Hypothalamus (tissue), 51 donors: ENCODE measurements around the gene CD83.
"Not testable (repeated sequence)": the region's sequence is repeated elsewhere in the genome, so short reads cannot be mapped to it uniquely, and the experiment has no call there.

ENCODE experiments used
- DNase-seq, 51 donors: peaks; one replicate each; lab custom pipeline; 2025; lab: John Stamatoyannopoulos, UW

CD83 gene

DNA sequence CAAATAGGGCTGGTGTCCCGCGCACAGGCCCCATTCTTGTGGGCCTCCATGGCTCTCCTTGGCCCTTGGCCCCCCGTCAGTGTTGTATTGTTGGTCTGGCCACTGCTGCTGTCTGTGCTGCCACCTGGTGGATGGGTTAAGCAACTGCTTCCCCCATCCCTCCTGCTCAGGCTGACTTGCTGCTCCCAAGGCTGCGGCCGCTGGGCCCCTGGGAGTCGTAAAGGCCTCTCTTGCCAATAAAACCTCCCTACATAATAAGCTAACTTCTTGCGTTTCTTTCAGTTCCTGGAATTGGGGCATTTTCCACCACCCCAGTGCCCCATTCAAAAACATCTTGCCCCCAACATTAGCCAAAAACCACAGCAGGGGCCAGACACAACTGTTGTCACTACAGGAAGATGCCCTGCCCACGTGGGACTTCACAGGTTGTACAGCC is 27.1 kb downstream of the CD83 start:
- peak in 37 of 51 donors; percentile 4 to 55 (median 18) for DNase-seq

DNA sequence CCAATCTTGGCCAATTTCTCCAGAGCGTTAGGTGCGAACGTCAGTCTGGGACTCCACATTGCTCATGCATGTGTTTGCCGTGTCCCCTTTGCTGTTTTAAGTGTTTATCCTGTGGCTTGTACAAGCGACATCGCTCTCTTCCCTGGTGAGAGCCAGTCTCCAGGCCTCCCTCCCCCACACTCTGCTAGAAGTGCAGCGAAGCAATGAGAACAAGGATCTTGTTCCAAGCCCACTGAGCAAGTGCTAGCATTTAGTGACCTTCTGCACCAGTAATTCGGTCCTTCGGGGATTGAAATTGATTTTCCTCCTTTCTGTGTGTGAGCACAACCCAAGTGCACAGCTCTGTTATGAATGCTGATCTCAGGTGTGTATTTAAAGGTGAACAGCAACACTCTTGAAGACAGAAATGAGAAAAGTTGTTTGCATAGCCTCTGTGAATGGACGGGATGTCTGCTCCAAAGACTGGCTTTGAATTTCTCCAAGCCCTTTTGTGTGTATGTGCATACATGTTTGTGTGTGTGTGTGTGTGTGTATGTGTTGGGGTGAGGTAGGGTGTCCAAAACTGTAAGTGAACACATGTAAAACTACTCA is 29.0 kb downstream of the CD83 start:
- DNase-seq: no peak

DNA sequence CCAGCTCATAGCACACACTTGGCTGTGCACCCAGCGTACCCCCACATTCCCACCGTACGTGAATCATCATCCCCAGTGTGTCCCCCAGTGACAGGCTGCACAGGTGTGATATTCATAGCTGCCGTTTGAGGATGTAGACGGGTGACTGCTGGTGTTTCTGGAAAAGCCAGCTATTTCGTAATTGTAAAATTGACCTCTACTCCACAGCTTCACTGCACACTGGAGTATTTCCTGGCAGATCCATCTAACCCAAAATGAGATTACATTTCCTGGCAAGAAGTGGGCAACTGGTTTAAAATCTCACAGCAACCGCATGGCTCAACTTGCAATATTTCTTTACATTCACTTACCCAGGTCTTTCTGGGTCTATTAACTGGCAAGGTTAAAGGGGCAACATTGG is 30.3 kb downstream of the CD83 start:
- no peak for DNase-seq

DNA sequence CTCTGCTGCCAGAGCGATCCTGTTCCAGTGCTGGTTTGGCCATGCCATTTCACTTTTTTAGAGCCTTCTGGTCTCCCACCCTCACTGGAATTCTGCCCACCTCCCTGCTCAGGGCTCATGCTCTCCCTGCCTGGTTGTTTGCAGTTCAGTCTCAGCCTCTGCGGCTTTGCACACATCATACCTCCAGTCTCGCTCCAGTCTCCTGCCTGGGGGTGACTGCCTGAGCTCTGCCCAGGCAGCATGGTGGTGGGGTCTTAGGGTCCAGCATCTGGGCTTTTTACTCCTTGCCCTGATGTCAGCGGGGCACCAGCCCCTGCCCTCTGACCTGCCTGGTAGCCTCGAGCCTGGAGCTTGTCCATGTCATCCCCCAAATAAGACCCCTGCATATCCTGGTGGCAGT is 30.9 kb downstream of the CD83 start:
- no peak for DNase-seq

DNA sequence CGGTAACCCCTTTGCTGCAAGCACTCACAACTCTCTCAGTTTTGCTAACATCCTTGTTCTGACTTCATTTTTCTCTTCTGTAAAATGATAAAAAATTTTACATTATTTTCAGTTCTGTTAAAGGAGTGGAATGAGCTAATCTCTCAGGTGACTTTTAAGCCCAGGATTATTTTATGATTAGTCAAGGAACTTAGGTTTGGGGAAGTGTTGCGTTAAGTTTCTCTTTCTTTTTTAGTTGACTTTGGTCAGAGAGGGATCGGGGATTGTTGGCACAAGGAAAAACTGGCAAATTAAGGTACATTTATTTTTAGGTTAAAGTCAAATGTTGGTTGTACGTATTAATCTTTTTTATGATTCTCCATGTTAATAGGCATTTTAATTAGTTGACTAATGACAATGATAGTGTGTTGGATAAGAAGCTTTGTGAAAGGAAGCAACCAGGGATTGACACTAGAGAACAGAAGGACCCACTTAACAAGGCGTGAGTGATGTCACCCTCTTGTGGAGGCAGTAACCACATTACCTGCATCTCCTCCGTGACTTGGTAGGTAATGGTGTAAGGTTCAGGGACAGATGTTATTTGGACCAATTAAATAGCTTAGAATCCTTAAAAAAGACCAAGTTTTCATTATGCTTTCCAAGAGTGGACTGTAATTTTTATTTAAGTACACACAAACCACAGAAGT is 31.6 kb downstream of the CD83 start:
- no peak for DNase-seq

DNA sequence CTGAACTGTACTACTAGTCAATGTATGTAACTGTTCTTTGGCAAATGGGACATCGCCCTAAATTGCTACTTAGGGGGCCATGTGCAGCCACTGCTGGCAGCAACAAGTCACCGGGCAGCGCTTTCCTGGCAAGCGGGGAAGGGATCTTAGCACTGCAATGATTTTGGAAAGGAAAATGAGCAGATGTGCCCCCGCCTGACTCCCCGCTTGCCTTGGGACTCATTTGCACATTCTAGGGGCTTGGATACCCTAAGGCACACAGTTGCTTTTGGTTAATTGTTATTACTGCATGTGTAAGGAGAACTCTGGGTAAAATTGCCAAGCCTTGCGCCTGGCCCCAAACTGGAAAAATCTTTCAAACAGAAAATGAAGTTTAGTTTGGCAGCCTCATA is 32.2 kb downstream of the CD83 start:
- no peak for DNase-seq

DNA sequence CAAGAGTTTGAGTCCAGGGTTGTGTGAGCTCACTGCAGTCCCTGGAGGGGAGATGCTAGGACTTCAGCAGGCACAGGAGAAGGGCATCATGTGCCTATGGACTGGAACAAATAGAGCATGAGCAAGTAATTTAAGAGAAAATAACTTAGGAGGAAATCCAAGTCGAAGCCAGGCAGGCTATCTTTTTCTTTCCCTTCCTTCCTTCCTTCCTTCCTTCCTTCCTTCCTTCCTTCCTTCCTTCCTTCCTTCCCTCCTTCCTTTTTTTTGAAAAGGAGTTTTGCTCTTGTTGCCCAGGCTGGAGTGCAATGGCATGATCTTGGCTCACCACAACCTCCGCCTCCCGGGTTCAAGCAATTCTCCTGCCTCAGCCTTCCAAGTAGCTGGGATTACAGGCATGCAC is 33.7 kb downstream of the CD83 start:
- DNase-seq: not testable (repeated sequence)

DNA sequence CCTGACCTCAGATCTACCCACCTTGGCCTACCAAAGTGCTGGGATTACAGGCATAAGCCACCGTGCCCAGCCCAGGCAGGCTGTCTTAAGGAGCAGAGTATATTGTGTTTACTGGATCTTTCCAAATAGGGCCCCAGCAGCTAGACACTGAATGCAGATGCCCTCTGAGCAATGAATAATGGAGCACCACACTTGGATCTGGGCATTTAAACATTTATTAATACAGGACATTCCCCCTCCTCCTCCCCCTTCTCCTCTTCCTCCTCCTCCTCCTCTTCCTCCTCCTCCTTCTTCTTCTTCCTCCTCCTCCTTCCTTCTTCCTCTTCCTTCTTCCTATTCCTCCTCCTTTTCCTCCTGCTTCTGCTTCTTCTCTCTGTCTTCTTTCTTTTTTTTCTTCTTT is 34.2 kb downstream of the CD83 start:
- no peak for DNase-seq

DNA sequence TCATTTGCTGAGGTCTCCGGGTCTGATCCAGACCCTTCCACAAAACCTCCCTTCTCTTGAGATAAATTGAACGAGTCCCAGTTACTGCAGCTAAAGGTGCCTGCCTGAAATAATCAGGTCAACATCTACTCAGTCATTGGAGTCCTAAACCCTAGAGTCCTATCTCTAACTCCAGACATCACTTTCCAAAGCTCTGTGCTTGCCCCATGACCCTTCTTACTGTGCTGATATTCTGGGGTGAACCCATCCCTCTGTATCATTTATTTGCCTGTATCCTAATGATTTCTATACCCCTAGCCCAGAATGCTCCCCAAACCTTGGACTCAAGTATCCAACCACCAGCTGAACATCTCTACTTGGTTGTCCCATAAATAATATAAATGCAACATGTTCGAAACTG is 35.7 kb downstream of the CD83 start:
- DNase-seq: no peak

DNA sequence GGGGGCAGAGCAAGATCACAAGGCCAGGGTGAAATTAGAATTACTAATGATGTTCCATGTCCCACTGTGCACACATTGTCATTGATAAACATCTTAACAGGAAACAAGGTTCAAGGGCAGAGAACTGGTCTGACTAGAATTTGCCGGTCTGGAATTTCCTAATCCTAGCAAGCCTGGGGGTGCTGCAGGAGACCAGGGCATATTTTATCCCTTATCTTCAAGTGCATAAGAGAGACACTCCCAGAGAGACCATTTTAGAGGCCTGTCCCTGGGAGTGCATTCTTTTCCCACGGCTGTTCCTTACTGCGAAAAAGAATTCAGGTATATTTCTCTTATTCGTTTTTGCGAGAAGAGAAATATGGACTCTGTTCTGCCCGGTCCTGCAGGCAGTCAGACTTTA is 41.5 kb downstream of the CD83 start:
- DNase-seq: no peak

DNA sequence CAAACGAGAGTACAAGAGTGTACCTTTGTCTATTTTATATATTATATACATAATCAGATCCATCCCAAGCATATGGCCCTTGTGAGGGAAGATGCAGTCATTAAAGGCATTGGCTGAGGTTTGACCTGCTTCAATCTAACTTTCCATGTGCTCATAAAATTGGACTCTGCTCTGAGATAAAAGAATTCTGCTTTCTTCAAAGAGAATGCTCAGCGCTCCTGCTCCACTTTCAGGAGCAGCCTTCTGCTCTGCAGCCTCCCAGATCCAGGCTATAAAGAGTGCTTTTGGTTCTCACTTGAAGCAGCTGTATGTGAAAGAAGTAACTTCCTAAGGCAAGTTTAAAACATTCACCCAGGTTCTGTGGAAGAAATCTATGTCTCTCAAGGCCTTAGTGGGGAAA is 45.3 kb downstream of the CD83 start:
- DNase-seq: no peak

DNA sequence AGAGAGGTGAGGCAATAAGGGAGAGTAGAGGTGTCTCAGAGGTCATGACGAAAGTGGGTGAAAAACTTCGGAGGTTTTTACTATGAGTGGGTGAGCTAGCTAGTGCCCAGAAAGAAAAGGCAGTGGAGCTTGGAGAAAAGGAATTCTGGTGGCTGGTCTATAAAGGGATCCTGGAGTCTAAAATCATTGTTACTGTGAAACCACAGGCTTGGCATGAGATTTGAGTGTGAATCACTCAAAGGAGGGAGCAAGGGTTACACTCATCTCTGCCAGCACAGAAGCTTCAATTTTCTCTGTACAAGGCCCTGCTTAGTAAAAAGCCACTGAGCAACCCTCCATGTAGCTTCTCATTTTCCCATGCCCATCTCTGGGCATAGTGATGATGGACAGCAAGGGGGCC is 47.5 kb downstream of the CD83 start:
- no peak for DNase-seq

DNA sequence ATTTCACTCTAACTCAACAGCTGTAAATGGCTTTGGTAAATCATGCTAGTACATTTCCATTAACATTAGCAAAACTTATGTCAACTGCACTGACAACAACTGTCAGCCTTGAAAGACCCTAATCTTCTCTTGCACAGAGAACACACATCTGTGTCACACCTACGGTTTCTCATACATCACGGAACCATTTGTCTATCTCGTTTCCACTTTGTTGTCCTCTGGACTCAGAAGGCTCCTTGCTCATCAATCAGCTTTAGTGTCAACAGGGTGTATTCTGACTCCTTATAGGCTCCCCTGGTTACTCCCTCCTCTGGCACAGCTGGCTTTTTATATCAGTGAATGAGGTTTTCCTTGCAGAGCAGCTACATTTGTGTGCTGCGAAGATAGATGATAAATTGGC is 49.3 kb downstream of the CD83 start:
- DNase-seq: no peak

DNA sequence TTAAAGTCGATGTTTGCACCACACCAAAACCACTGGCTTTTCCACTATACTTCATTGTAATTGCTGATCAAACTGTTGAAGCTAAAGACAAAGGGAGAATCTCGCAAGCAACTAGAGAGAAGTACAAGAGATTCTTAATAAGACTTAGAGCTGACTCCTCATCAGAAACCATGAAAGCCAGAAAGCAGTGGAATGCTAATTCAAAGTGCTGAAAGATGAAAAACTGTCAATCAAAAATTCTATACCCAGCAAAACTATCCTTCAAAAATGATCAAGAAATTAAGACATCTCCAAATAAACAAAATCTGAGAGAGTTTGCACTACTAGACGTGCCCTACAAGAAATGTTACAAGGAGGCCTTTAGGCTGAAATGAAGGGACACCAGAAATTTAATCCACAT is 52.6 kb downstream of the CD83 start:
- no peak for DNase-seq

DNA sequence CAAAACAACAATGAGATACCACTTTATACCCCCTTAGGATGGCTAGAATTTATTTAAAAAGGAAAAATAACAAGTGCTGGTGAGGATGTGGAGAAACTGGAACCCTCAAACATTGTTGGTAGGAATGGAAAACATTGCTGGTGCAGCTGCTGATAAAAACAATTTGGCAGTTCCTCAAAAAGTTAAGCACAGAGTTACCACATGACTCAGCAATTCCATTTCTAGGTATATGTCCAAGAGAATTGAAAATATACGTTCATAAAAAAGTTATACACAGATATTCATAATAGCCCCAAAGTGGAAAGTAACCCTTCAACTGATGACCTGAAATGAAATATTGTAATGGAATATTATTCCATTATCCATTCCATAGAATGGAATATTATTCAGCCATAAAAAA is 55.0 kb downstream of the CD83 start:
- no peak for DNase-seq

DNA sequence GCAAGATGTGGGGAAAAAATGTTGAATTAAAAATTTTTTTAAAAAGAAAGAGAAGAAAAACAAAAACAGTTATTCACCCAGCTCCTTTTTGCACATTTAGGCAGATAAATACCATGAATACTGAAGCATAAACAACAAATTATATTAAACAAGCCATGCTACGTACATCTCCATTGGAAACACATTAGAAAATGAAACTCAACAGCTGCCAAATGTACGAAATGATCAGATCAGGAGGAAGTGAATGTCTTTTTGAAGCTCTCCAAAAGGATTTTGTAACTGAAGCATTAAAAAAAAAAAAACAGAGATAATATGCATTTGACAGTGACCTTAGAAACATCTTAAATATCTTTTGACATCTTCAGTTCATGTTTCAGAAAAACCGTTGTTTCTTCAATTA is 56.7 kb downstream of the CD83 start:
- DNase-seq: no peak

DNA sequence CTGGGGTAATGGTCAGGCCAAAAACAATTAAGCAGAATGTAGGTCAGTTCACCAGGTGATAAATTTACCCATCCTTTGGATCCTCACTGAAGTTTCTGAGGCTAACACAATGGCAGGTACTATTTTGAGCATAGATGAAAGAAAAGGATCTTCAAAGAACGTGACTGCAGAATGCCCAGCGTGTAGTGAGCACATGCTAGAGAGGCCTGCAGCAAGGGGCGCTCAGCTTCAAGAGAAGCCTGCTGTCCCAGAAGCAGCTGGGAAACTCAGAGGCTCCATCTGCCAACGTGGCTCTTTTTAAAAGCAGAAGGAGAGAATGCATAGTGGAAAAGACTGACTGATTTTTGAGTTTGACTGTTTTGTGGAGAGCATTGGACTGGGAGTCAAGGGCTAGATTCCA is 57.4 kb downstream of the CD83 start:
- no peak for DNase-seq

DNA sequence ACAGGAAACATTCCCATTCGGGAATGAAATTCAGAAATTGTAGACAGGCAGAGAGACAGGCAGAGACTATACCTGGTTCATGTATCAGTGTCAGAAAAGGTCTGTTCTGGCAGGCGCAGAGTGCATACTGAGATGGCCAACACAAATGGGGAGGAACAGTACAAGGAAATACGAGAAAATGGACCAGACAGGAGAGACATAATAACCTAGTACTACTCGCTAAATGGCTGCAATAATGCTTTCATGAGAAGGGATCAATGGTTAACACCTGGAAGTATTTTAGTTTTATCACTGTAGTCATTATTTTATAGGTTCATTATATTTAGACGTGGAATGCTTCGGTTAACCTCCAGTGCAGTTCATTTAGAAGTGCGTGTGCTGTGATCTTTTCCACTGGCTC is 58.9 kb downstream of the CD83 start:
- no peak for DNase-seq

DNA sequence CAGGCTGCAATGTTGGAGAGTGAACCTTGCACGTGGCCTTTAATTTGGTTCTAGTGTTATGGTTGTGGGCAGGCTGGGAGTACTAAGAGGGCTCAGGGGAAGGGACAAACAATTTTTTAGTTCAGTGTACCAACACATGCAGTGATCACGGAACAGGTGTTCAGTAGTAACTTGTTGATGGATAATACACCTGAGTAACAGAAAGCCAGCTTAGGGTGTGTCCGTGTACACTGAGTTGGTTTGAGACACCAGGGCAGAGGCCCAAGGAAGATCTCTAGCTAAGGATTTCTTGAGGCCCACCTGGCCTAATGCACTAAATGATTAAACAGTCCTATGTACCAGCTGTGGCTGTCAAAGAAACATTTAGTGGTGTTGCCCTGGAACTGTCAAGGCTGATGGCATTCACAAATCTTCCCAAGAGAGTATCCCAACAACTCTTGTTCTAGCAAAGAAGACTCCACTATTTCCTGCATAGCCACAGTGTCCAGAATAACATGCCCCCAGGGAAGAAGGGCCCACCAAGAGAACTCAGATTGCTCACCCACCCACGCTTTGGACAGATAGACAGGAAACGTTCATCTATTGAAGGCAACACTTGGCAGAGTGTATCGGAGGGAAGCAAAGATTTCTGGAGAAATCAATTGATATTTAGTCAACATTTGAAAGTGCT is 60.0 kb downstream of the CD83 start:
- no peak for DNase-seq

DNA sequence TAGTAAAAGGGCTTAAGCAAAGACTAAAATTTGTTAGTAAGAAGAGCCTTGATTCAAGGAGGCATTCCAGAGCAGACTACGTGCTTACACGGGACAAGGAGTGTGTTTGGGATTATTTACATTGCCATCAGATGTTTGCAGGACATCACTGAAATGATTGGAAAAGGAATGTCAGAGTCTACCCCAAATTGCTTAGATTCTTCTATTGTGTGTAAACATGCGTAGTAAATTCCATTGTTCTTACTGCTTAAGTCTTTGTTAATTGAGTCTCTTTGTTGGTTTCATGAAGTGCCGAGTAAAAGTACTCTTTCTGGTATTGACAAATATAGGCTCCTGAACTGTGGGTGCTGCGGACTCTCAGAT is 60.5 kb downstream of the CD83 start:
- no peak for DNase-seq

DNA sequence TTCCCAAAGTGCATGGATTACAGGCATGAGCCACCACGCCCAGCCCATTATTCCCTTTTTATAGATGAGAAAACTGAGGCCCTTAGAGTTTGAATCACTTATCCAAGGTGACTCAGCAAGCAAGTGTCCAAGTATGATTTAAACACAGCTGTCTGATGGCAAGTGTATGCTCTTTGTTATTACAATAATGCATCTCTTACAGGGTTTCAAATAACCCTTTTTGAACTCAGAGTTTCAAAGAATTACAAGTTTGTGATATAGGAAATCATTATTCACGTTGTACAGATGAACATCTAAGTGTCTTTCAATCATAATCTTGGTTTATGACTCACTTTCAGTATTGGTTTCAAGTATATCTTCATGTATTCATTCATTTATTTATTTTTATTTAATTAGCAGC is 63.0 kb downstream of the CD83 start:
- DNase-seq: no peak

DNA sequence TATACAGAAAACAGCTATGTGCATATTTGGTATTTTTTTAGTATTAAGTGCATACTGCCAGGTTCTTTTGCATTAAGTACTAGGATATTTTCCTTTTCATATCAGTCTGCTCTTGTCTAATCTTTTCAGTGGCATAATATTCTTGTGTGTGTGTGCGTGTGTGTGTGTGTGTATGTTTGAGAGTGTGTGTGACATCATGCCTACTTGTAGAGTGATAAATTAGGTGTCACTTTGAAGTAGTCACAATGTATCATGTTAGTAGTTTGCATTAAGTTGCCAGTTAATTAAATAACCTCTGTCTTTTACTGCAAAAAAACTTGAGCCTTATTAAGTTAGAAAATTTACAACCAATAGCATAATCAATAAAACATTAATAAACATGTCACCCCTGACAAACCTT is 65.3 kb downstream of the CD83 start:
- DNase-seq: no peak
